ENCODE data around the gene NKX3-2. TPM values are rescaled to one million over a fixed set of nuclear protein-coding genes. Genes with fewer than 3 reads are reported as not detected.

NKX3-2 gene
- total and polyA plus RNA-seq, 9 of the 15 experiments (the other 6 are each of a cell fraction or from before 2014, with no cell fraction given) = 0.03 to 0.81 (median 0.27) TPM; not detected in 1

DNA sequence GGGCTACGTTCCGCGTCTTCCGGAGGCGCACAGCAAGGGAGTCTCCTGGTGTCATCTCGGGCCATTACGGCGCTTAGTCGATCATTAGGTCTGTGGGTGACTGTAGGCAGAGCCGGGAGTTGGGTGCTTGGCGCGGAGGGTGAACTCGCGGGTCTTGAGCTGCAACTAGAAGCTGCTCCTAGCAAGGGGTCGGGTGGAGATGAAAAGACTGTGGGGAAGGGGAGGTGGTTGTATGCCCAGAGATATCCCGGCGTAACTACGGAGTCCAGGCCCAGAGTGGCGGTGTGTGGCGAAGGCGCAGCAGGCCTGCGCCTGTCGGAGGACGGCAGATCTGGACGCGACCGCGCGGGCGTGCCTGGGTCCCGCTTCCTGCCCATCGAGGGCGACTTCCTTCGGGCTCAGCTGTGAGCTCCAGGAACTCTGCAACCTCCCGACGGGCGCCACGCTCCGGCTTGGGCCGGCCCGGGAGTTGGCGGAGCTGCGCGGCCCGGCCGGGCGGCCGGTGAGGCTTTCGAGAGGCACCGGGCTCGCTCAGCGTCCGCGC lies 2.7 kb upstream of the NKX3-2 start:
- DNase-seq (ENCODE audit: extremely low read depth in 1 of 4, low spot score in 3 of 4) (no peak), FAIRE-seq (no peak), ATAC-seq (no peak)
- Histone ChIP-seq H3K27me3 (ENCODE audit: control insufficient read depth in 2 of 2, insufficient read depth in 2 of 2, low read length in 2 of 2) (peaks cover 0 to 4% of the 10 kb centered on the region in 2 experiments; a peak in 1 of 5 replicates), H3K27ac (ENCODE audit: extremely low read depth, low read depth, low read length) (no peak overlapping the region), H3K9ac (ENCODE audit: insufficient read depth in 1 of 2, low read depth in 2 of 2, low read length in 2 of 2) (no peak overlapping the region), H3K4me3 (no peak overlapping the region), H2AFZ (ENCODE audit: low read depth, low read length) (no peak overlapping the region), H3K9me1 (ENCODE audit: control insufficient read depth, insufficient read depth, low read length) (no peaks in the 10 kb centered on the region), H3K4me1 (replicated peaks in 1 of 2; ENCODE audit: control insufficient read depth in 2 of 2, insufficient read depth in 2 of 2, low read length in 2 of 2) (peaks cover 2 to 31% of the 10 kb centered on the region in 2 experiments; a peak in 4 of 5 replicates), H3K9me3 (replicated peaks; ENCODE audit: control insufficient read depth, insufficient read depth, low read depth, low read length) (peaks cover 4% of the 10 kb centered on the region; the same call in 1 of the 2 replicates), H4K20me1 (replicated peaks; ENCODE audit: control insufficient read depth, insufficient read depth, low read length) (no peaks in the 10 kb centered on the region), H3K79me2 (ENCODE audit: control insufficient read depth, insufficient read depth, low read length) (no peaks in the 10 kb centered on the region), H3K36me3 (ENCODE audit: control insufficient read depth, insufficient read depth, low read length) (no peaks in the 10 kb centered on the region), H3K4me2 (ENCODE audit: insufficient read depth, low read length) (no peak overlapping the region)
- 91% methylated on average over 32 of the region's 54 CpGs for WGBS (ENCODE audit: insufficient coverage, low coverage, missing lambda C conversion rate)
- in situ Hi-C loops (cut with MboI) = loop anchor here (5.0 kb wide), 1 partner anchor 700 kb away; no protein-coding TSS in a partner anchor
- TF ChIP-seq NCOA2 (IDR thresholded peaks at IDR 0.05; ENCODE audit: partially characterized antibody in 2 of 2) (no peak), DNMT1 (IDR thresholded peaks at IDR 0.05) (no peak), SRSF9 (IDR thresholded peaks at IDR 0.05; ENCODE audit: borderline replicate concordance, low read depth, low read length) (no peak), ZNF165 (CRISPR knock-in tag; IDR thresholded peaks at IDR 0.05; ENCODE audit: borderline replicate concordance) (no peak), ELF4 (CRISPR knock-in tag; IDR thresholded peaks at IDR 0.05) (no peak), TAF1 (IDR thresholded peaks at IDR 0.05; ENCODE audit: control insufficient read depth, extremely low read depth, insufficient read depth, low read length, severe bottlenecking) (no peak), MEF2A (IDR thresholded peaks at IDR 0.05; ENCODE audit: control insufficient read depth, low read depth, low read length) (no peak), PTTG1 (tag; IDR thresholded peaks at IDR 0.05; ENCODE audit: low read depth) (no peak), TBP (optimal IDR thresholded peaks at IDR 0.05; ENCODE audit: low read depth, low read length) (no peak), NONO (IDR thresholded peaks at IDR 0.05; ENCODE audit: low read depth in 2 of 2, low read length in 1 of 2) (no peak), U2AF2 (optimal IDR thresholded peaks at IDR 0.05; ENCODE audit: low read depth, low read length) (no peak), MCM2 (IDR thresholded peaks at IDR 0.05; ENCODE audit: low read depth) (no peak)
- TF ChIP-seq, protein P1, sequence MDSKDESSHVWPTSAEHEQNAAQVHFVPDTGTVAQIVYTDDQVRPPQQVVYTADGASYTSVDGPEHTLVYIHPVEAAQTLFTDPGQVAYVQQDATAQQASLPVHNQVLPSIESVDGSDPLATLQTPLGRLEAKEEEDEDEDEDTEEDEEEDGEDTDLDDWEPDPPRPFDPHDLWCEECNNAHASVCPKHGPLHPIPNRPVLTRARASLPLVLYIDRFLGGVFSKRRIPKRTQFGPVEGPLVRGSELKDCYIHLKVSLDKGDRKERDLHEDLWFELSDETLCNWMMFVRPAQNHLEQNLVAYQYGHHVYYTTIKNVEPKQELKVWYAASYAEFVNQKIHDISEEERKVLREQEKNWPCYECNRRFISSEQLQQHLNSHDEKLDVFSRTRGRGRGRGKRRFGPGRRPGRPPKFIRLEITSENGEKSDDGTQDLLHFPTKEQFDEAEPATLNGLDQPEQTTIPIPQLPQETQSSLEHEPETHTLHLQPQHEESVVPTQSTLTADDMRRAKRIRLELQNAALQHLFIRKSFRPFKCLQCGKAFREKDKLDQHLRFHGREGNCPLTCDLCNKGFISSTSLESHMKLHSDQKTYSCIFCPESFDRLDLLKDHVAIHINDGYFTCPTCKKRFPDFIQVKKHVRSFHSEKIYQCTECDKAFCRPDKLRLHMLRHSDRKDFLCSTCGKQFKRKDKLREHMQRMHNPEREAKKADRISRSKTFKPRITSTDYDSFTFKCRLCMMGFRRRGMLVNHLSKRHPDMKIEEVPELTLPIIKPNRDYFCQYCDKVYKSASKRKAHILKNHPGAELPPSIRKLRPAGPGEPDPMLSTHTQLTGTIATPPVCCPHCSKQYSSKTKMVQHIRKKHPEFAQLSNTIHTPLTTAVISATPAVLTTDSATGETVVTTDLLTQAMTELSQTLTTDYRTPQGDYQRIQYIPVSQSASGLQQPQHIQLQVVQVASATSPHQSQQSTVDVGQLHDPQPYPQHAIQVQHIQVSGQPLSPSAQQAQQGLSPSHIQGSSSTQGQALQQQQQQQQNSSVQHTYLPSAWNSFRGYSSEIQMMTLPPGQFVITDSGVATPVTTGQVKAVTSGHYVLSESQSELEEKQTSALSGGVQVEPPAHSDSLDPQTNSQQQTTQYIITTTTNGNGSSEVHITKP (IDR thresholded peaks at IDR 0.05; ENCODE audit: partially characterized antibody) = no peak
- TF ChIP-seq, protein P2, sequence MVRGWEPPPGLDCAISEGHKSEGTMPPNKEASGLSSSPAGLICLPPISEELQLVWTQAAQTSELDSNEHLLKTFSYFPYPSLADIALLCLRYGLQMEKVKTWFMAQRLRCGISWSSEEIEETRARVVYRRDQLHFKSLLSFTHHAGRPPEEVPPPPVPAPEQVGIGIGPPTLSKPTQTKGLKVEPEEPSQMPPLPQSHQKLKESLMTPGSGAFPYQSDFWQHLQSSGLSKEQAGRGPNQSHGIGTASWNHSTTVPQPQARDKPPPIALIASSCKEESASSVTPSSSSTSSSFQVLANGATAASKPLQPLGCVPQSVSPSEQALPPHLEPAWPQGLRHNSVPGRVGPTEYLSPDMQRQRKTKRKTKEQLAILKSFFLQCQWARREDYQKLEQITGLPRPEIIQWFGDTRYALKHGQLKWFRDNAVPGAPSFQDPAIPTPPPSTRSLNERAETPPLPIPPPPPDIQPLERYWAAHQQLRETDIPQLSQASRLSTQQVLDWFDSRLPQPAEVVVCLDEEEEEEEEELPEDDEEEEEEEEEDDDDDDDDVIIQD (CRISPR knock-in tag; IDR thresholded peaks at IDR 0.05) = no peak
- TF ChIP-seq, protein P3, sequence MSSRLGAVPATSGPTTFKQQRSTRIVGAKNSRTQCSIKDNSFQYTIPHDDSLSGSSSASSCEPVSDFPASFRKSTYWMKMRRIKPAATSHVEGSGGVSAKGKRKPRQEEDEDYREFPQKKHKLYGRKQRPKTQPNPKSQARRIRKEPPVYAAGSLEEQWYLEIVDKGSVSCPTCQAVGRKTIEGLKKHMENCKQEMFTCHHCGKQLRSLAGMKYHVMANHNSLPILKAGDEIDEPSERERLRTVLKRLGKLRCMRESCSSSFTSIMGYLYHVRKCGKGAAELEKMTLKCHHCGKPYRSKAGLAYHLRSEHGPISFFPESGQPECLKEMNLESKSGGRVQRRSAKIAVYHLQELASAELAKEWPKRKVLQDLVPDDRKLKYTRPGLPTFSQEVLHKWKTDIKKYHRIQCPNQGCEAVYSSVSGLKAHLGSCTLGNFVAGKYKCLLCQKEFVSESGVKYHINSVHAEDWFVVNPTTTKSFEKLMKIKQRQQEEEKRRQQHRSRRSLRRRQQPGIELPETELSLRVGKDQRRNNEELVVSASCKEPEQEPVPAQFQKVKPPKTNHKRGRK (tag; IDR thresholded peaks at IDR 0.05) = no peak
- POLR2A ChIA-PET = interaction anchor here (0.8 kb wide), 1 partner anchor 66 kb away, joined by 3 read pairs; no protein-coding TSS in a partner anchor
- intact Hi-C loops (cut with micrococcal nuclease) = loop anchor here (5.0 kb wide), 2 partner anchors 65 to 115 kb away; partner anchors contain the start of gene RAB28
- CTCF ChIA-PET (ENCODE audit: low intra/inter-chr PET ratio) = interaction anchor here (3.7 kb wide), 1 partner anchor 695 kb away, joined by 25 read pairs; no protein-coding TSS in a partner anchor
- no TSS peak for BruUV-seq (replicated peaks)
